GM12875 (cell line): ENCODE results near the gene CRIP1.

ENCODE experiments used
- H3K4me3 ChIP-seq: one replicate; pipeline ENCODE4 v1.5.1; 2011; ENCODE audit warnings: low read depth, low read length, control low read depth
- TF ChIP-seq, protein P1 (sequence below): IDR thresholded peaks from 2 replicates; pipeline ENCODE4 v1.5.1; 2011; ENCODE audit warnings: low read depth, mild to moderate bottlenecking, control low read depth, inconsistent platforms, low read length, moderate library complexity, borderline replicate concordance; ENCODE audit not compliant: insufficient read depth

Gene CRIP1

DNA sequence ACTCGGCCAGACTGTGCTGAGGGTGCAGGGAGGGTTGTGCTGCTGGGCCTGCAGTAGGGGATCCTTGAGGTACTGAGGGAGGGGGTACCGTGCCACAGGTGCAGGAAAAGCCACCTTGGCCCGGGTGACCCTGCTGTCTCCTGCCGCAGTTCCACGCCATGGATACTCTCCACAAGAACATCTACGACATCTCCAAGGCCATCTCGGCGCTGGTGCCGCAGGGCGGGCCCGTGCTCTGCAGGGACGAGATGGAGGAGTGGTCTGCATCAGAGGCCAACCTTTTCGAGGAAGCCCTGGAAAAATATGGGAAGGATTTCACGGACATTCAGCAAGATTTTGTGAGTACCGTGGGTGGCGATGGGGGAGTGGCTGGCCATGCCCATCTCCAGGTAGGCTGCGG, 26.1 kb upstream of the CRIP1 start:
- TF ChIP-seq, protein P1, sequence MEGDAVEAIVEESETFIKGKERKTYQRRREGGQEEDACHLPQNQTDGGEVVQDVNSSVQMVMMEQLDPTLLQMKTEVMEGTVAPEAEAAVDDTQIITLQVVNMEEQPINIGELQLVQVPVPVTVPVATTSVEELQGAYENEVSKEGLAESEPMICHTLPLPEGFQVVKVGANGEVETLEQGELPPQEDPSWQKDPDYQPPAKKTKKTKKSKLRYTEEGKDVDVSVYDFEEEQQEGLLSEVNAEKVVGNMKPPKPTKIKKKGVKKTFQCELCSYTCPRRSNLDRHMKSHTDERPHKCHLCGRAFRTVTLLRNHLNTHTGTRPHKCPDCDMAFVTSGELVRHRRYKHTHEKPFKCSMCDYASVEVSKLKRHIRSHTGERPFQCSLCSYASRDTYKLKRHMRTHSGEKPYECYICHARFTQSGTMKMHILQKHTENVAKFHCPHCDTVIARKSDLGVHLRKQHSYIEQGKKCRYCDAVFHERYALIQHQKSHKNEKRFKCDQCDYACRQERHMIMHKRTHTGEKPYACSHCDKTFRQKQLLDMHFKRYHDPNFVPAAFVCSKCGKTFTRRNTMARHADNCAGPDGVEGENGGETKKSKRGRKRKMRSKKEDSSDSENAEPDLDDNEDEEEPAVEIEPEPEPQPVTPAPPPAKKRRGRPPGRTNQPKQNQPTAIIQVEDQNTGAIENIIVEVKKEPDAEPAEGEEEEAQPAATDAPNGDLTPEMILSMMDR, result no peak
- no peak overlapping the region for H3K4me3 ChIP-seq

DNA sequence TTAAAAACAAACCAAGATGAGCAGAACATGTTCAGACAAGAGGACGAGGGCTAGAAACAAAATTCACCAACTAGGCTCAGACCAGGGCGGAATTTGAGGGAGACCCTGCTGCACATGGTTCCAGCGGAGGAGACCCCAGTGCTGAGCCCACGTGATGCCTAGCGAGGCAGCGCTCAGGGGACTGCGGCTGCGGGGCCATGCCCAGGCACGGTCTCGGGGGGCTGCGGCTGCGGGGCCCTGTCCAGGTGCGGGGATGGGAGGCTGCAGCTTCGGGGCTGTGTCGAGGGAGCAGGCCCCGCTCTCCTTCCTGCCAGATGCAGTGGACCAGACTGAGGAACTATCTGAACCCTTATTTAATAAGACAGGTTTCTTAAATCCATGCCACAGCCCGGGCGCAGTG, 24.8 kb upstream of the CRIP1 start:
- H3K4me3 ChIP-seq, result no peak overlapping the region
- TF ChIP-seq, protein P1, result no peak

DNA sequence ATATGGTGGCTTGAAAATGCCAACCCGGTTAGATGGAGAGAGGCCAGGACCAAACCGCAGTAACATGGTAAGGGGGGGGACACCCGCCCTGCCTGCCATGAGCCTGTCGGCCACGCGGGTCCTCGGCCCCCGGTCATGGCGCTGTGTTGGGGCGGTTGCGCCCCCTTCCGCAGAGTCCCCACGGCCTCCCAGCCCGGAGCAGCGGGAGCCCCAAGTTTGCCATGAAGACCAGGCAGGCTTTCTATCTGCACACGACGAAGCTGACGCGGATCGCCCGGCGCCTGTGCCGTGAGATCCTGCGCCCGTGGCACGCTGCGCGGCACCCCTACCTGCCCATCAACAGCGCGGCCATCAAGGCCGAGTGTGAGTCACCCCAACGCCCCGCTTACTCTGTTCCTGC, 22.2 kb upstream of the CRIP1 start:
- no peak overlapping the region for H3K4me3 ChIP-seq
- TF ChIP-seq, protein P1, result no peak

DNA sequence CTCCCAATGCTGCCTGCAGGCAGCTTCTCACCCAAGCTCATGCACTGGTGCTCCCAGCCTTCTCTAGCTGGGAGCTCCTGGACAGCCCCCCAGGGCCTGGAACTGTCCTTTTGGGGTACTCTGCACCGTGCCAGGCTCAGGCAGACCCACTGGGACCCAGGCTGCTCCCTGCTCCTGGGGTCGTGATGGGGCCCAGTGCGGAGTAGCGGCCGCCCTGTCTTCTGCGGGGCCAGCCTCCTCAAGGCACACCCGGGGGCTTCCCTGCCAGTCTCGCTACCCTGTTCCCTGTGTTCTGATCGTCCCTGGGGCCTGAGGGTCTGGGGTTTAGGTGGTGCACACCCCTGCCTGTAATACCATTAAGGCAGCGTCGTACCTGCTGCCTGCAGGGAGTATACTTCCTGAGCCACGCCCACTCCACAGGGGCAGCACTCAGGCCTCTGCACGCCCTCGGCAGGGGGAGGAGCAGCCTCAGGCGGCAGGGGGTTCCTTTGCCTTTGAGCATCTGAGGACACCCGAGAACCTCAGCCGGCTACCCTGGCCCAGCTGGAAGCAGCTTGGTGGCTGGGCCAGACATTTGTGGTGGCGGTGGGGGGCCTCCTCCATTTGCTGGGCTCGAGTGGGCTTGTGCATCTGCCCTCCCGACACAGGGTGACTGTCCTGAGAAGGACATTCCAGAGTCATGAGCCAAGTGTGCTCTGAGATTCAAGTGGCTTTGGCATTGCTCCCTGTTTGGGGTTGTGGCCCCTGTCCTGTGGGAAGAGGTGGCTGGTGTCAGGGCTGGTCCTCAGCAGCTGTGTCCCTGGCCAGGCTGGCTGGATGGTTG, 21.3 kb upstream of the CRIP1 start:
- H3K4me3 ChIP-seq, result no peak overlapping the region
- TF ChIP-seq, protein P1, result no peak

DNA sequence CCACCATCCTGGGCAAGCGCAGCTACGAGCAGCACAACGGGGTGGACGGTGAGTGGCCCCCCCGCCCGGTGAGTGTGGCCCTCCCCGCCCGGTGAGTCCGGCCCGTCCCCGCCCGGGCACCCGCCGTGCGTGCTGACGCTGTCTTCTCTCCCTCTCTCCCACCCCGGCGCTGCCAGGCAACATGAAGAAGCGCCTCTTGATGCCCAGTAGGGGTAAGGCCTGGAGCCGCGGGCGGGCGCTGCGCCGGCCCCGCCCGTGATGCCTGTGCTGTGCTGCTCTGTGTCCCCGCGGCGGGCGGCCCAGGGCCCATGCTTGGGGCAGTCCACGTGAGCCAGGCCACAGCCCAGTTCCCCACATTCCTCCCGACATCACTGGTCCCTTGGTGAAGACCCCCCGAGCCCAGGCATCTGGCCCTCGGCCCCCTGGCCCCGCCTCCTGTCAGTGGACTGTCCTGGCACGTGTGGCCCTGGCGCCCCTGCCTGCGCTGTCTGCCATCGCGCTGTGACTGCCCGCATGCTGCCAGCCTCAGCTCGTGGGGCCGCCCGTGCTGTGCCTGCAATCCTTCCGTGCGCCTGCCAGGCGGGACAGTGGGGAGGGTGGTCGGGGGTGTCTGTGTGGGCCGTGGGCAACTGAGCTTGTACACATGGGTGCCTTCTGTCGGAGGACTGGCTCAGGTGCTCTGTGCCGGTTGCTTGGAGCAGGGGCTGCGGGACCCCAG, 20.0 kb upstream of the CRIP1 start:
- no peak overlapping the region for H3K4me3 ChIP-seq
- TF ChIP-seq, protein P1, result no peak

DNA sequence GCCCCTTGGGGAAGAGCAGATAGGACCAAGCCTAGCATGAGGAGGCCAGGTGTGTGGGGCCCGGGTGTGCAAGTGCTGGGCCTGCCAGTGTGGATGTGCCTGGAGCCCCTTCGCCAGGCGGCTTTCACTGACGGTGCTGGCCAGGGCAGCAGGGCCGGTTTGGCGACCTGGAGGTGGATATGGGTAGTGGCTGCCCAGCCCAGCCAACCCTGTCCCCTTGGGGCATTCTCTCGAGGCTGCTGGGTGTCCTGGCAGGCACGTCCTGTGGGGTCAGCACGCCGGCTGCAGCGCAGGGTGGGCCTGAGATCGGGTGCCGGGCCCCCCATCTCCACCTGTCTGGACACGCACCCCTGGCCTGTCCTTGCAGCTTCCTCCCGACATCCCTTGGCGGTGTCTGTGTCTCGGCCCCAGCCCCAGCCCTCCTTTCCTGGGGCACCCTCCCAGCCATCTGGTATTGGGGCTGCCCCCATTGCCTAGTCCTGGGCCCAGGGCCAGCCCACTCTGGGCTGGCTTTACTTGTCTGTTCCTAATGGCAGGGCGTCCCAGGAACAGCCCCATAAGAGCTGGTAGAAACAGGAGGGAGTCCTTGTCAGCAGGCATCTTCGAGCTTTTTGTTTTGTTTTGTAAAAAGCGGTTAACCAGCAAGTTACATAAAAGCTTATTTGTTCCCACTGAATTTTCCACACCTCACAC, 19.3 kb upstream of the CRIP1 start:
- no peak overlapping the region for H3K4me3 ChIP-seq
- TF ChIP-seq, protein P1, result no peak

DNA sequence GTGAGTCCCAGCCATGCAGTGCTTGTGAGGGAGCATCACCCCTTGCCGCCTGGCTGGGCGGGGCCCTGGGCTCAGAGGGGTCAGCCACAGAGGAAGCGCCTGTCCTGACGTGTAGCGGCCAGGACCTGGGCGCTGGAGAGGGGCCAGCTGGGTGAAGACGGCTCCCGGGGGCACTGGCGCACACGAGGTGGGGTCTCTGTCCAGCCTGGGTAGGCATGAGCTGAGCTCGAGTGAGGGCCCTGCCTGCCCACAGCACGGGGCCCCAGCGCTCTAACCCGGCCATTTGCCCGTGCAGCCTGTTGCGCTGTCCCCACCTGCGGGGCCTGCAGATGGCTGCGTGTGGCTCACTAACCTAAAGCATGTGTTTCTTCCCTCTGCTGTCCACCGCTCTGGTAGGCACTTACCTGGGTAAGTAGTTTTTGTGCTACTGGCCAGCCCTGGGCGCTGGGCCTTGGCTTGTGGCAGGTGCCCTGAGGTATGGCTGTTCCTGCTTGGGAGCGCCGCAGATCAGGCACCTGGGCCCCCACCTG, 18.7 kb upstream of the CRIP1 start:
- TF ChIP-seq, protein P1, result no peak
- H3K4me3 ChIP-seq, result no peak overlapping the region
